Measurements from ENCODE around the gene PACSIN2.

- TF ChIP-seq CTCF (IDR thresholded peaks at IDR 0.05; ENCODE audit: insufficient read depth, low read length) (no peak), REST (IDR thresholded peaks at IDR 0.05; ENCODE audit: insufficient replicate concordance, low read depth) (no peak), GABPA (IDR thresholded peaks at IDR 0.05; ENCODE audit: low read depth) (no peak), POLR2AphosphoS5 (IDR thresholded peaks at IDR 0.05; ENCODE audit: low read depth) (no peak)
These were observed 8.9 kb downstream of the PACSIN2 start for GRCh38 chr22:43006016-43006505.
